CD4-positive, alpha-beta T cell treated with Interleukin-1 beta for 1 hour (primary cell): ENCODE measurements around the gene MMP1.
"Not testable (repeated sequence)": the region's sequence is repeated elsewhere in the genome, so short reads cannot be mapped to it uniquely, and the experiment has no call there.

Source experiments
- DNase-seq, 2 donors: peaks; one replicate each; pipeline ENCODE4 v3.0.0-alpha.2; 2020 to 2022

The MMP1 gene

DNA sequence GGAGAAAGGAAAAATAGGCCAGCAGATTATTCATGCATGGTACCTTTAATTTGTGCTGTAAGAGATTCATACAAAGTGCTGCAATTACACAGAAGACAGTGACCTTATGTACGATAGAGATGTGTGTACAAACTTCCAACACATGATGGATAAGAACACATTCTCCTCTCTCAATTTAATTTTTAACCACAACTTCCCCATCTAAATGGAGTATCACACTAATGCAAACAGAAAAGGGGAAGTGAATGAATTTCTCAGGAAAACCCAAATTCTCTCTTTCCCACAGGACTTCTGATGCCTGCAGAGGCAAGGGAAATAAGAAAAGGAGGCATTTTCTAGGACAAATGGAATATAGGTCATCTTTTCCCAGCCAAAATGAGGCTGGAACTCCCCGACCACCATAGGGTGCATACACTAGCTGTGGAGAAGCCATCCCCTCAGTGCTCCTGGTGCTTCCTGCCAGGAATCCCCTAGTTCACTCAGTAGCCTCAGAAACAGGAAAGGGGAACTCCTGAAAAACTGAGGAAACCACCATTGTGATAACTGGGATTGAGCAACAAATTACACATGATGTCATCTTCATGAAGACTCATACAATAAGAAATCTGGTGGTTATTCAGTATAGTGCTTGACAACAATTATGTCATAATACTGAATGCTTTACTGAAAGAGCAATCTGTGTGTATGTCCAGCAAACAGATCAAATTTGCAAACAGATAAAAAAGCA lies 40.0 kb downstream of the MMP1 start:
- no peak for DNase-seq

DNA sequence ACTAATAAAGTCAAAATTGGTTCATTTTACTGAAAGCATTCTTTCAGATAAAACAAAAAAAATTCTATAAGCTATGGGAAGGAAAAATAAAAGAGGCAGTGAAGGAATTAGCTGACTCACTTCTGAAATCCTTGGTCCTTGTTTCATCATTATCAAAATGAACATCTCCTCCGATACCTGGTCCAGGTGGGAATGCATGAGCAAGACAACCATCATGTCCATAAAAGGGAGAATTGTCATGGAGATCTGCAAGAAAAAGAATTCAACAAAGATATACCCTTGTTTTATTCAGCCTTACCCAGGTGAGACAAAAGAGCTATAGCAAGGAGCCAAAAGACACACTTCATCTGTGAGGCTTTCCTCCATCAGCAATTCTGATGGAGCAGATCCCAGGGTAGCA lies 44.7 kb downstream of the MMP1 start:
- DNase-seq = no peak

DNA sequence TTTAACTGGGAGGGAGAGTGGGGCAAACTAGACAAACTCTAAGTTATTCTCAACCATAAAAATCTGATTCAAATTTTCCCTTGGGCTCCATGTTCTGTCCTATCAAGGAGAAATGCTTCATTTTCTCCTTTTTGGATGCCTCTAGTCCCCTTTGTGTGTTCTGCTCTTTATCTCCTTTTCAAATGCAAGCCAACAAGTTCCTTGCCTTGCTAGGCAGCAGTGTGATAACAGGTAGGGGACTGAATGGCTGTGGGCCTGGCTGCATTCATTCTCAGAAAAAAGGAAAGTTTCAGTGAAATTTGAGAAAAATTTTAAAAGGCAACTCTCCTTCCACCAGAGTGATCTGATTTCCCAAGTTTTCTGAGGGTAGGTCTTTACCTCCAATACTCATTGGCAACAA lies 46.3 kb downstream of the MMP1 start:
- no peak for DNase-seq

DNA sequence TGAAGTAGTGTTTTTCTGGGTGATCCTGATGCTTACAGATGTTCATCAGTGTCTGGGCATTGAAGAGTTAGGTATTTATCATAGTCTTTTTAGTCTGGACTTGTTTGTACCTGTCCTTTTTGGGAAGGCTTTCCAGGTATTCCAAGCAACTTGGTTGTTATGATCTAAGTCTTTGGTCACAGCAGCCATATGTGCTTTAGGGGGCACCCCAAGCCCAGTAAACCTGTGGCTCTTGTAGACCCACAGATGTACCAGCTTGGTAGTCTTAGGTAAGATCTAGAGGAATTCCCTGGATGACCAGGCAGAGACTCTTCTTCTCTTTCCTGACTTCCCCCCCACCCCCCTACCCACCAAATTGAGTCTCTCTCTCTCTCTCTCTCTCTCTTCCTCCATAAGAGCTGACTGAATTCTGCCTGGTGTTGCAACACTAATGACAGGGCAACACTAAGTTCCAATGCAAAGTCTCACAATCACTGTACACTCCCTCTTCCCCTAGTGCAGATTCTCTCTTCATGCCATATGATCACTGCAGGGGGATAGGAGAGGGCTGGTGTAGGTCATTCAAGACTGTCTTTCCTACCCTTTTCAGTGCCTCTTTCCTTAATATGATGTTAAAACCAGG lies 48.7 kb downstream of the MMP1 start:
- no peak for DNase-seq

DNA sequence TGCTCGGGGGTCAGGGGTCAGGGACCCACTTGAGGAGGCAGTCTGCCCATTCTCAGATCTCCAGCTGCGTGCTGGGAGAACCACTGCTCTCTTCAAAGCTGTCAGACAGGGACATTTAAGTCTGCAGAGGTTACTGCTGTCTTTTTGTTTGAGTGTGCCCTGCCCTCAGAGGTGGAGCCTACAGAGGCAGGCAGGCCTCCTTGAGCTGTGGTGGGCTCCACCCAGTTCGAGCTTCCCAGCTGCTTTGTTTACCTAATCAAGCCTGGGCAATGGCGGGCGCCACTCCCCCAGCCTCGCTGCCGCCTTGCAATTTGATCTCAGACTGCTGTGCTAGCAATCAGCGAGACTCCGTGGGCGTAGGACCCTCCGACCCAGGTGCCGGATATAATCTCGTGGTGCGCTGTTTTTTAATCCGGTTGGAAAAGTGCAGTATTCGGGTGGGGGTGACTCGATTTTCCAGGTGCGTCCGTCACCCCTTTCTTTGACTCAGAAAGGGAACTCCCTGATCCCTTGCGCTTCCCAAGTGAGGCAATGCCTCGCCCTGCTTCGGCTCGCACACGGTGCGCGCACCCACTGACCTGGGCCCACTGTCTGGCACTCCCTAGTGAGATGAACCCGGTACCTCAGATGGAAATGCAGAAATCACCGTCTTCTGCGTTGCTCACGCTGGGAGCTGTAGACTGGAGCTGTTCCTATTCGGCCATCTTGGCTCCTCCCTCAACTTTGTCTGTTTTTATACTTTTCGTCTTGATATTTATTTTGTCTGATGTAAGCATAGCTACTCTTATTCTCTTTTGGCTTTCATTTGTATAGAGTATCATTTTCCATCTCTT lies 51.0 kb downstream of the MMP1 start:
- not testable (repeated sequence) for DNase-seq
